Aortic smooth muscle cell (primary cell): ENCODE results near the gene CDHR4. TPM values are rescaled to one million over a fixed set of nuclear protein-coding genes. Genes with fewer than 3 reads are reported as not detected.

Experiments used
- total RNA-seq: library from RNA; depleted of rRNA; stranded (reverse); fragments of >200 nt; gene quantifications from 2 replicates; pipeline ENCODE4 v1.2.3, GENCODE V29; 2014

The CDHR4 gene, protein sequence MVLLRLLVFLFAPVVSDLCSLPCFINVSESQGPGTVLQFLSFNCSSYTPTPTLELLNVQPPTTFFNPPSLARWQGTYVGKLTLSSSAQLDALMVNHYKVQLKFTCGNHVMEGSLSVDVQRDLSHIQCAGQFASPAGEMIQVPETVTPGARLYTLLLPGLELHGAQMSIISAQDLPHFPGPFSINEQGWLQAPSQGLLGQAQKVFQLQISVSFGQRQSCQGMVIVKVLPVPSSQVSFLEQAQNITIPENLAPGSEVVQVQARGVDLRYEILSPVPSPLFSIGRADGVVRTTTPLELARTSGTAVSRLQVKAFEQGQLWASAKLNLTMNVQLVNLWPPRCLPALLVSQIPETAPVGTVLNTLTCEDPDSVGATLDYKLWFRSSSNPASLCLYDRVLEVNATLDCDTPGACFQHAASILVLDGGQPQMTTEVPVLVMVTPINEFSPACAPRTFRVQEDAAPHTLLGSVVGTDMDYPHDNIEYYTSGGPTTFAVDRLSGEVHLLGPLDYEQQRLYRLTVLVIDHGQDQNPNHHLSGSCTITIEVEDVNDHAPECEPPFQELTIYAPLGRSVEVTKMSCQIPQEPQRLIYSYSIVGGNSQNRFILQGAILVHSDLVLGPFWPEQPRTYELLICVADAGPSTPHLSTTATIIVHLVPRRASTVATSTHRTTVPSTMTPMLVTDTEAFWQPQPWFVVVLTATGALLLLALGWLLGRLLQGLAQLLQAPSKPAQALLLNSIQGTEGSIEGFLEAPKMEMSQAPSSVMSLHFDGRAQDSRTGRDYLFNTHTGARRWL
- 0.06 TPM in 1 of 2 replicates, not detected in the other for total RNA-seq

DNA sequence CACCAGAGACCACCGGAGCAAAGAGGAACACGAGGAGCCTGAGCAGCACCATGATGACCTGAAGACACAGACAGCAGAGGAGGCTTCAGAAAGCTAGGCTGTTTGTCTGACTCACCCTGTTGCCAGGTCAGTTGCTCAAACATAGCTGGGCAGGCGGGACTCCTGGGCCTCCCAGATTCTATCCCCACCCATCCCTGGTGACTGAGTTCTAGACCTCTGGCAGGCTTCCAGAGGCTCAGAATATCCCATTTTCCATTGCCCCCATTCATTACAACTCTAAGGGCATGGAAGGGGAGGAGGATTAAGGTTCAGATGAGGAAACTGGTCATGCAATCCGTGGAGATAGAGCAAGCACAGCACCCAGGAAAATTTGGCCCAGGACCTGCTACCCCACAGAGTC lies at the start of gene CDHR4:
Gene CDHR4, minus strand, starts transcription at position 113 of the 400 bp plus-strand sequence. Its CDS starts 61 bp downstream, at position 52.

DNA sequence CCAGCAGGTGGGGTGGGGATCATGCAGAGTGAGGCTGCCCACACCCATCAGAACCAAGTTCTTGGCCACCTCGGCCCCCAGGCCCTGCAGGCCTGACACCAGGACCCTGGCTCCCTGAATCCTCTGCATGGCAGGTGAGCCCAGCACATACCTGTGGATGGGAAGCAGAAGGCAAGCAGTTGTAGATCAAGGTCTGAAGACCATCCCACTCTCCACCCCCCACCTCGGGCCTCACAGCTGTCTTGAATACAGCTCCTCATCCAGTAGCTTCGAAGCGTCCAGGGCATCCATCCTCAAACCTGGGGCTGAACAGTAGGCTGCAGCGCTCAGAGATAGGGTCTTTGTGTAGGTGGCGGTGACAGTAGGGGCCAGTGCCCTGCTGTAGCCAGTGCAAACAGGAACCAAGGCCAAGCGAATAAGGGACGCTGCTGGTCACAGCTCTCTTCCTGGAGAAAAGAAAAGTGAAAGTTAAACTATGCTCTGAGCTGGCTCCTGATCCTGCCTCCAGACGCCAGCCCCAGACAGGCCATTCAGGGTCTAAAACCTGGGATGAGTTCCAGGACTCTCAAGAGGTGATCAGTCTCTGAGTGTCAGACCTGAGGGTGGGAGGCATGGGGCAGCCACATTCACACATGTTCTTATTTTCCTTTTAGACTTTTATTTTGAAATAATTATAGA lies 14.0 kb upstream of the CDHR4 start, which contains the start of gene UBA7:
Gene UBA7, minus strand, starts transcription at position 457 of the 678 bp plus-strand sequence. Its CDS starts 166 bp downstream, at position 291.

DNA sequence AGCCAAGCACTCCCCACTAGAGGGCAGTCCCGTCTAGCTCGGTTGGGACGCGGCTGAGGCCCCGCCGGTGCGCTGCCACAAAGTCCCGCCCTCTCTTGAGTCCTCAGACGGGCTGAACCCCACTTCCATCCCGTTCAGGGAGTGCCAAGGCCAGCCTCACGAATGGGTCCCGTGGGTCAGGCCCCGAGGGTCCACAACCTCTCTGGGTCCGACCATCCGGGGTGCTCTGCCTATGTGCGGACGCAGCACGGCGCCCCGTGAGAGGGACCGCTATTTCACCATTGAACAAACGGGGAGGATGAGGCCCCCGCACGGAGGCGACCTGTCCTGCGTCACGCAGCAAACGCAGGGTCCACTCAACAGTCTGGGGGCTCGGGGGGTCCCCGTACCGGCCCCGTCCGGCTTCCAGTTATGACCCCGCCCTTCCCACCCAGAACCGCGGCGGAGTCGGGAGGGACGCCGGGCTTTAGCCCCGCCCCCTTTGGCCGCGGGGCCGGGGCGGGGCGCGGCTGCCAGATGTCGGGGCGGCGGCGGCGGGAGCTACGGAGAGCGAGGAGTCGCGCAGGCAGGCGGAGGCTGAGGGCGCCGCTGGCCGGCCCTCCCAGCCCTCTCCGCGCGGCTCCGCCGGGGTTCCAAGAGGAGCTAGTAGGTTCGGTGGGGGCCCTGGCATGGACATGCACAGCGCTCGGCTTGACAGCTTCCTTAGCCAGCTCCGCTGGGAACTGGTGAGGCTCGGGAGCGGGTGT lies 3.2 kb upstream of the CDHR4 start, which contains the start of gene INKA1:
Gene INKA1, plus strand, starts transcription at position 543 of the 746 bp plus-strand sequence. Its CDS starts 132 bp downstream, at position 675.

DNA sequence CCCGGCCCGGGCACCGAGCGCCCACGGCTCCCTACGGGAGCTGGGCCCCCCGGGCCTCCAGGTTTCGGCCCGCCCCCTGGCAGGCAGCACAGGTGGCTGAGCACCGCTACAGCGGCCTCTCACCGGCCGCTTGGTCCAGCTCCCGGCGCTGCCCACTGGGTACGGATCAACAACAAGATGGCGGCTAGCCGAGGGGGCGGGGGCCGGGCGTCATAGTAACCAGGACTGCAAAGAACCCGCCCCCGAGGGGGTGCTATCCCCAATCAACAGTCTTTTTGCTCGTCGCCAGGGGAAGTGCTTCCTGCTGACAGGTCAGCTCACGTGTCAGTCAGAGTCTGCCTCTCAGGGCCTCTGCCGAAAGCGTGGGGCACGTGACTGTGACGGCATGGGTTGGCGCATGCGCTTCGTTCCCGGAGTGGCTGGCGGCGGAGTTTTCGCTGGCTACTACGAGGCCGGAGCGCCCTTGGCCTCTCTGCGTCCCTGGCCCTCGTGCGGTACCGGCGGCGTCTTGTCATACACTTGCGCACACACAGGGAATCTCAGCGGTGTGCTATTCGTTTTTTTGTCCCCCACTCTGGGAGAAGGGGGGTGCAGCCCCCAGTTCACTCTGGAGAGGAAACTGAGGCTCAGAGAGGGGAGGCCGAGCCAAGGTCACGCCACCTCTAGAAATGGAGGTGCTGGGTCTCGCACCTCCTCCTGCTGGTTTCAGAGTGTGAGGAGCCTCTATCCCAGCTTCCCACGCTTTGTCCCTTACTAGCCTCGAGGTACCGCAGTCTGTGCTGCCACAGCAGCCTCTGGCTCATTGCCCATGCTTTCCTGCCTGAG lies 13.1 kb downstream of the CDHR4 start, which contains the start of gene IP6K1:
Gene IP6K1, minus strand, starts transcription at position 186 of the 825 bp plus-strand sequence. CDS start 38,502 bp downstream, outside the sequence.

Other genes with a start within 250 kb of the CDHR4 start
- gene BSN, start 245.4 kb downstream of the CDHR4 start, total RNA-seq: under 0.01 and 0.06 TPM in 2 replicates
- gene APEH, start 125.5 kb downstream of the CDHR4 start, total RNA-seq: 132 and 152 TPM in 2 replicates
- gene MST1, start 110.4 kb downstream of the CDHR4 start, total RNA-seq: 3.4 and 4.4 TPM in 2 replicates
- 20.6 and 24.4 TPM in 2 replicates for gene RNF123, start 110.3 kb downstream of the CDHR4 start, total RNA-seq
- not detected in 2 replicates for gene AMIGO3, start 80.2 kb downstream of the CDHR4 start, total RNA-seq
- gene GMPPB, start 75.9 kb downstream of the CDHR4 start, total RNA-seq: 27.7 and 37.3 TPM in 2 replicates
- gene IP6K1, start 13.3 kb downstream of the CDHR4 start, total RNA-seq: 32.8 and 34.2 TPM in 2 replicates
- gene INKA1, start 3.4 kb upstream of the CDHR4 start, total RNA-seq: 8.7 and 20.5 TPM in 2 replicates
- gene UBA7, start 14.1 kb upstream of the CDHR4 start, total RNA-seq: 36.2 and 56.0 TPM in 2 replicates
- gene TRAIP, start 56.7 kb upstream of the CDHR4 start, total RNA-seq: 2.2 and 5.2 TPM in 2 replicates
- gene CAMKV, start 70.0 kb upstream of the CDHR4 start, total RNA-seq: not detected in 2 replicates
- gene MST1R, start 104.0 kb upstream of the CDHR4 start, total RNA-seq: 0.40 and 2.0 TPM in 2 replicates
- 10.4 and 12.8 TPM in 2 replicates for gene MON1A, start 129.9 kb upstream of the CDHR4 start, total RNA-seq
- 48.1 and 50.7 TPM in 2 replicates for gene RBM6, start 140.3 kb upstream of the CDHR4 start, total RNA-seq